GM10847 (cell line): ENCODE measurements around the gene HTR3B.

Source experiments
- POLR2A ChIP-seq: IDR thresholded peaks from 2 replicates; pipeline ENCODE4 v1.6.1; 2011; ENCODE audit not compliant: insufficient read length; ENCODE audit errors: extremely low read depth

HTR3B gene, protein sequence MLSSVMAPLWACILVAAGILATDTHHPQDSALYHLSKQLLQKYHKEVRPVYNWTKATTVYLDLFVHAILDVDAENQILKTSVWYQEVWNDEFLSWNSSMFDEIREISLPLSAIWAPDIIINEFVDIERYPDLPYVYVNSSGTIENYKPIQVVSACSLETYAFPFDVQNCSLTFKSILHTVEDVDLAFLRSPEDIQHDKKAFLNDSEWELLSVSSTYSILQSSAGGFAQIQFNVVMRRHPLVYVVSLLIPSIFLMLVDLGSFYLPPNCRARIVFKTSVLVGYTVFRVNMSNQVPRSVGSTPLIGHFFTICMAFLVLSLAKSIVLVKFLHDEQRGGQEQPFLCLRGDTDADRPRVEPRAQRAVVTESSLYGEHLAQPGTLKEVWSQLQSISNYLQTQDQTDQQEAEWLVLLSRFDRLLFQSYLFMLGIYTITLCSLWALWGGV

DNA sequence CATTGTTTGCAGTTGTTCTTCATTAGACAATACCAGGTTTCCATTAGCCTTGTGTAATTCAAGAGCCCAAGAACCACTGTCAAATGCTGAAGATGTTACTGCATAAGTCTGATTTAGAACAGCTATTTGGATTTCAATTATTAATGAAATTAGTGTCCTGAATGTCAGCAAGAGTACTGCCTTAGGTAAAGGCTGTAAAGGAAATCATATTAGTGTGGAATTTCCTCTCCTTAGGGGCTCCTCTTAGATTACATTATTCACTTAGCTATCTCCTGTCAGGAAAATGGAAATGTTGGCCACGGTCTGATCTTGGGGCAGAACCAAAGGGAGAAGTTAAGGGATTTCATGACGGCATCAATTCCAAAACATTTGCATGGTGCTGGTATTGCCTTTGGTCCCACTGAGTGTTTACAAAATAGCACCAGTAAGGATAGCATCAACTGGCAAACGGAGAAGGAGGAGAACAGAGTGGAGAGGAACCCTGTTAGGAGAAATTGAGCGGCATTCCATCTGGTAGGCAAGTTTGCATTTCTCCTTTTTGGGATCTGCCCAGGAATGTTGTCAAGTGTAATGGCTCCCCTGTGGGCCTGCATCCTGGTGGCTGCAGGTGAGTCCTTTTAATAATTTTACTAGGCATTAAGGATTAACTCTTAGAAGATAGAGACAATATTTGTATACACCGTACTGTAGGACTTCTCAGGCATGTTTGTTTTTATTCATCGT, at the start of gene HTR3B:
TSS of gene HTR3B (plus strand) at position 418 of the 723 bp plus-strand sequence. CDS start at position 556, 138 bp downstream.
- TF ChIP-seq POLR2A = no peak

- no peak for TF ChIP-seq POLR2A
Measured at GRCh38 chr11:113855803-113856202, 48.8 kb upstream of the HTR3B start.

- no peak for TF ChIP-seq POLR2A
Measured at GRCh38 chr11:113856966-113857759, 47.4 kb upstream of the HTR3B start.

DNA sequence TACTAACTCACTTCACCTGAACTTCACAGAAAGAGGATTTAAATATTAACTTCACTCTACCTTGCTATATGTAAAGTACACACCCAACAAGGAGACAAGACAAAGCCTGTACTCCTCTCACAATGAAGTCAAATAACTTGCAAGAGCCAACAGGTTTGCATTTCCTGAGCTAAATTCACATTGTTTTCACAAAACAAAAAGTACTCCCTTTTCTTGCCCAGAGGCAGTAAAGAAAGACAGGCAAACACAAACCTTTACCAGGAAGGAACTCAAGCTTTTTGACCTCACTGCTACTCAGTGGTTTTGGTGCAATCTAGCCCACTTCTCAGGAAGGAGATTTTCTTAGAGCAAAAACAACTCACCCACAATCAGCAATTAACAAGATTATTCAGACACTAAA, 44.9 kb upstream of the HTR3B start:
- no peak for TF ChIP-seq POLR2A

- no peak for TF ChIP-seq POLR2A
Measured at GRCh38 chr11:113862435-113862834, 42.2 kb upstream of the HTR3B start.

- TF ChIP-seq POLR2A = no peak
Measured at GRCh38 chr11:113864410-113864809, 40.2 kb upstream of the HTR3B start.

- TF ChIP-seq POLR2A = no peak
Measured at GRCh38 chr11:113865873-113866272, 38.7 kb upstream of the HTR3B start.

- TF ChIP-seq POLR2A = no peak
Measured at GRCh38 chr11:113867843-113868503, 36.6 kb upstream of the HTR3B start.

DNA sequence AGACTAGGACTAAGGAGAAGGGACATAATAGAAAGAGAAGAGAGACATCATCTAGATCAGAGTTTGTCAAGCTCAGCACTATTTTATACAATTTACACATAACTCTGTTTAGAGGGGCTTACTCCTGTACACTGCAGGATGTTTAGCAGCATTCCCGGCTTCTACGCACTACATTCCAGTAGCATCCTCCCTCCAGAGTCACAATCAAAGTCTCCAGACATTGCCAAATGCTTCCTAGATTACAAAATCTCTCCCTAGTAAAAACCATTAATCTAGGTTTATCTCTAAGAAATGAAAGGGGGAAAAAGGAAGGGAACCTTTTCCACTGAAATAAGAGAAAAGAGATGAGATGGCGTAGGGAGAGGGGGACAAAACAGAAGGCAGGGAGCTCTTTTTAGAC, 33.3 kb upstream of the HTR3B start:
- no peak for TF ChIP-seq POLR2A

GRCh38 chr11:113873236-113873626, 31.4 kb upstream of the HTR3B start:
- no peak for TF ChIP-seq POLR2A

DNA sequence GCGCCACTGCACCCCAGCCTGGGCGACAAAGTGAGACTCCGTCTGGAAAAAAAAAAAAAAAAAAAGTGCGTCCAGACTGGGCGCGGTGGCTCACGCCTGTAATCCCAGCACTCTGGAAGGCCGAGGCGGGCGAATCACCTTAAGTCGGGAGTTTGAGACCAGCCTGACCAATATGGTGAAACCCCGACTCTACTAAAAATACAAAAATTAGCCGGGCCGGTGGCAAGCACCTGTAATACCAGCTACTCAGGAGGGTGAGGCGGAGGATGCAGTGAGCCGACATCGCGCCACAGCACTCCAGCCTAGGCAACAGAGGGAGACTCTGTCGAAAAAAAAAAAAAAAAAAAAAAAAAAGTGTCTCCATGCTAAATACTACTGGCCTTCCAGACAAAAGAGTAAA, 30.5 kb upstream of the HTR3B start:
- no peak for TF ChIP-seq POLR2A

- no peak for TF ChIP-seq POLR2A
Measured at GRCh38 chr11:113874581-113875233, 29.9 kb upstream of the HTR3B start.

GRCh38 chr11:113875234-113876073, 29.1 kb upstream of the HTR3B start, which contains the start of gene USP28:
TSS of gene USP28 (minus strand) at chr11:113875572. CDS start at chr11:113875501, 71 bp downstream.
- TF ChIP-seq POLR2A = peak; percentile 94

- TF ChIP-seq POLR2A = no peak
Measured at GRCh38 chr11:113876074-113876797, 28.4 kb upstream of the HTR3B start.
